Testis (tissue), 3 donors: ENCODE results near the gene UNC13C. TPM values are rescaled to one million over a fixed set of nuclear protein-coding genes. Genes with fewer than 3 reads are reported as not detected.

Source experiments
- DNase-seq: peaks from one replicate; pipeline ENCODE4 v3.0.0-alpha.2; 2019
- H3K27ac ChIP-seq, 2 donors: fragments of 200-600 bp; sonication (generic); one replicate each; pipeline ENCODE4 v1.5.1; 2019
- H3K27me3 ChIP-seq: fragments of 200-600 bp; sonication (generic); one replicate; pipeline ENCODE4 v1.5.1; 2019
- H3K36me3 ChIP-seq: fragments of 200-600 bp; sonication (generic); one replicate; pipeline ENCODE4 v1.5.1; 2017; ENCODE audit warnings: low read depth; ENCODE audit errors: missing control alignments
- H3K4me1 ChIP-seq: fragments of 200-600 bp; sonication (generic); one replicate; pipeline ENCODE4 v1.5.1; 2019
- H3K4me3 ChIP-seq, 2 donors: fragments of 200-600 bp; sonication (generic); one replicate each; pipeline ENCODE4 v1.5.1; 2017 to 2019
- H3K9me3 ChIP-seq: fragments of 200-600 bp; sonication (generic); one replicate; pipeline ENCODE4 v1.5.1; 2017
- CTCF ChIP-seq, 3 experiments: fragments of 450-650 bp in 2 of 3; fragments of 200-600 bp in 1 of 3; sonication (generic) in 1 of 3; IDR thresholded peaks; one replicate each; pipeline ENCODE4 v1.5.1; 2016 to 2019; ENCODE audit warnings: antibody characterized with exemption in 3 of 3, mild to moderate bottlenecking in 2 of 3, moderate library complexity in 1 of 3
- POLR2A ChIP-seq: fragments of 450-650 bp; IDR thresholded peaks from one replicate; pipeline ENCODE4 v1.6.1; 2017; ENCODE audit warnings: antibody characterized with exemption, mild to moderate bottlenecking, moderate library complexity
- WGBS, 2 donors: methylation state at CpG; one replicate each; pipeline ENCODE4 v1.1.5; 2018; 5-methylcytosine and 5-hydroxymethylcytosine counted together
- intact Hi-C: fragments of 100-400 bp; cut with DNase I; formaldehyde crosslinking; loops from one replicate; pipeline ENCODE4 v1.15.1; 2023; ENCODE audit warnings: low total_unique reads
- polyA plus RNA-seq: library from polyadenylated mRNA; stranded (reverse); fragments of 350-450 nt; fragmentation: Illumina TruSeq; extraction: RNeasy Lipid Tissue Mini Kit (QIAGEN cat#74804); gene quantifications from one replicate; pipeline ENCODE4 v1.2.3, GENCODE V29; 2014; ENCODE audit warnings: low read depth, low replicate concordance; ENCODE audit not compliant: insufficient read depth
- total RNA-seq, 2 donors: library from RNA; depleted of rRNA; stranded (reverse); fragments of >200 nt; gene quantifications; one replicate each; pipeline ENCODE4 v1.2.3, GENCODE V29; 2016

The UNC13C gene
- total and polyA plus RNA-seq, 3 donors from 2014 or later = 6.1 to 24.7 (median 8.8) TPM

- no peak for TF ChIP-seq POLR2A
- TF ChIP-seq CTCF (IDR thresholded peaks at IDR 0.05) = no peak
- H3K27ac ChIP-seq = no peak overlapping the region
- no peaks in the 10 kb centered on the region for H3K4me1 ChIP-seq
- H3K27me3 ChIP-seq = no peaks in the 10 kb centered on the region
- H3K9me3 ChIP-seq = no peaks in the 10 kb centered on the region
- intact Hi-C loops = no loop called here
- H3K36me3 ChIP-seq = no peaks in the 10 kb centered on the region
- H3K4me3 ChIP-seq = no peak overlapping the region
- WGBS, 2 donors = 68 to 86% methylated on average over 1 of the region's 1 CpG
- DNase-seq = no peak
Observed at GRCh38 chr15:54571576-54571975, 593.3 kb downstream of the UNC13C start.

- Histone ChIP-seq H3K27me3 (no peaks in the 10 kb centered on the region), H3K4me3 (no peak overlapping the region), H3K36me3 (no peaks in the 10 kb centered on the region), H3K4me1 (no peaks in the 10 kb centered on the region), H3K27ac (no peak overlapping the region), H3K9me3 (no peaks in the 10 kb centered on the region)
- TF ChIP-seq CTCF (IDR thresholded peaks at IDR 0.05) (no peak), POLR2A (no peak)
- WGBS, 2 donors = 81 to 94% methylated on average over 1 of the region's 1 CpG
- no peak for DNase-seq
- intact Hi-C loops = no loop called here
Observed at GRCh38 chr15:54575586-54575985, 597.3 kb downstream of the UNC13C start.

- WGBS, 2 donors = 73 to 81% methylated on average over 4 of the region's 4 CpGs
- H3K27me3 ChIP-seq = no peaks in the 10 kb centered on the region
Observed at GRCh38 chr15:54576298-54576935, 598.2 kb downstream of the UNC13C start.

GRCh38 chr15:54577476-54578250 lies 599.4 kb downstream of the UNC13C start:
- H3K27me3 ChIP-seq = no peaks in the 10 kb centered on the region
- no peak overlapping the region for H3K27ac ChIP-seq
- H3K36me3 ChIP-seq = no peaks in the 10 kb centered on the region
- H3K4me1 ChIP-seq = no peaks in the 10 kb centered on the region
- WGBS, 2 donors = 69 to 71% methylated on average over 4 of the region's 4 CpGs
- no peak for TF ChIP-seq CTCF (IDR thresholded peaks at IDR 0.05)
- no peak for TF ChIP-seq POLR2A
- intact Hi-C loops = no loop called here
- no peak for DNase-seq
- no peaks in the 10 kb centered on the region for H3K9me3 ChIP-seq
- H3K4me3 ChIP-seq = no peak overlapping the region

More at GRCh38 chr15:54576298-54576935, 598.2 kb downstream of the UNC13C start:
- TF ChIP-seq POLR2A = no peak
- no peak for TF ChIP-seq CTCF (IDR thresholded peaks at IDR 0.05)
- Histone ChIP-seq H3K4me1 (no peaks in the 10 kb centered on the region), H3K36me3 (no peaks in the 10 kb centered on the region), H3K4me3 (no peak overlapping the region), H3K9me3 (no peaks in the 10 kb centered on the region), H3K27ac (no peak overlapping the region)
- intact Hi-C loops = no loop called here
- DNase-seq = no peak
